Tibial artery (tissue), 4 donors: ENCODE data around the gene SSBP4.
A peak's percentile ranks its signal among the peaks of the same experiment; 100 is the strongest.

Source experiments
- DNase-seq, 2 donors: peaks; one replicate each; pipeline ENCODE4 v3.0.0-alpha.2; 2019
- H3K27ac ChIP-seq, 2 donors: fragments of 200-600 bp; sonication (generic) in 1 of 2; 1 replicate in 1 of 2; 2 replicates in 1 of 2; pipeline ENCODE4 v1.5.1; 2018 to 2019; ENCODE audit warnings: mild to moderate bottlenecking in 1 of 2
- H3K27me3 ChIP-seq, 2 donors: fragments of 200-600 bp; sonication (generic) in 1 of 2; one replicate each; pipeline versions ENCODE4 v1.5.1 to v1.6.0; 2016 to 2019
- H3K36me3 ChIP-seq, 3 donors: fragments of 200-600 bp; sonication (generic) in 2 of 3; one replicate each; pipeline ENCODE4 v1.5.1; 2016 to 2019; ENCODE audit warnings: mild to moderate bottlenecking in 2 of 3
- H3K4me1 ChIP-seq, 4 donors: fragments of 200-600 bp; sonication (generic) in 2 of 4; 1 replicate in 3 of 4; 2 replicates in 1 of 4; pipeline ENCODE4 v1.5.1; 2016 to 2019
- H3K4me3 ChIP-seq, 2 donors: fragments of 200-600 bp; sonication (generic) in 1 of 2; 1 replicate in 1 of 2; 2 replicates in 1 of 2; pipeline ENCODE4 v1.5.1; 2018 to 2019; ENCODE audit warnings: mild to moderate bottlenecking in 2 of 2
- H3K9me3 ChIP-seq, 3 donors: fragments of 200-600 bp; sonication (generic) in 1 of 3; one replicate each; pipeline ENCODE4 v1.5.1; 2016 to 2019
- intact Hi-C: fragments of 100-400 bp; cut with DNase I; formaldehyde crosslinking; loops from one replicate; pipeline ENCODE4 v1.15.0; 2023; ENCODE audit warnings: low total_unique reads
- TF ChIP-seq, protein P1 (sequence below), 2 experiments: fragments of 200-600 bp in 1 of 2; fragments of 450-650 bp in 1 of 2; IDR thresholded peaks; one replicate each; pipeline ENCODE4 v1.5.1; 2017 to 2019; ENCODE audit warnings: antibody characterized with exemption in 2 of 2, mild to moderate bottlenecking in 1 of 2, moderate library complexity in 1 of 2

Gene SSBP4

DNA sequence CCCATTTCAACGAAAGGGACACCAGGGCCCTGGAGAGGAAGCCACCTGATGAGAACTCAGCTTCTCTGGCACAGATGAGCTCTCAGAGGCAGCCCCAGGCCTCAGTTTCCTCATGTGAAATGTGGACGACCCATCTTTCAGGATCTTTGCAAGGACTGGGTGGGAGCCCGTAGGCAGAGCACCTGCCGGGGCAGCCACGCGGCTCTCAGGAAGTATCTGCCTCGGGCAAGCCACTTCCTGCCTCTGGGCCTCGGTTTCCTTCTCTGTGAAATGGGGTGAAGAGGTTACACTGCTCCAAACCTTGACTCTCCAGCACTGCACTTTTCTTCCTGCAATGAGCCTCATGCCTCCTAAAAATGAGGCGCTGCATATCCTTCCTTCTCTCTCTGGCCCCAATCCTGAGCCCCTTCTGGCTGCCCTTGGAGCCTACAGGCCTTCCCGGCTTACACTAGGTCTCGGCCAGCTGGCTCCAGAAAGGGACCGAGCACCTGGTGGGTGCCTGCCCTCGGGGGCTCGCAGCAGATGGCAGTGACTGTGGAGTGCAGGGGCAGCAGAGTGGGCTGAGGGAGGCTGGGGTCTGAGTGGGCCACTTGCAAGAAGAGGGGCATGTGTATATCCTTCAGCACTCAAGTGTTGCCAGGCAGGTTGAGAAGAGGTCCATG is 3.5 kb downstream of the SSBP4 start:
- Histone ChIP-seq H3K4me3 (no peak overlapping the region), H3K27me3 (peaks cover 0 to 2% of the 10 kb centered on the region in 2 donors), H3K27ac (no peak overlapping the region), H3K36me3 (peaks cover 0 to under 1% (median 0%) of the 10 kb centered on the region in 3 donors), H3K4me1 (peaks cover 3 to 68% (median 50%) of the 10 kb centered on the region in 4 donors), H3K9me3 (no peaks in the 10 kb centered on the region)
- DNase-seq: no peak
- TF ChIP-seq, protein P1, sequence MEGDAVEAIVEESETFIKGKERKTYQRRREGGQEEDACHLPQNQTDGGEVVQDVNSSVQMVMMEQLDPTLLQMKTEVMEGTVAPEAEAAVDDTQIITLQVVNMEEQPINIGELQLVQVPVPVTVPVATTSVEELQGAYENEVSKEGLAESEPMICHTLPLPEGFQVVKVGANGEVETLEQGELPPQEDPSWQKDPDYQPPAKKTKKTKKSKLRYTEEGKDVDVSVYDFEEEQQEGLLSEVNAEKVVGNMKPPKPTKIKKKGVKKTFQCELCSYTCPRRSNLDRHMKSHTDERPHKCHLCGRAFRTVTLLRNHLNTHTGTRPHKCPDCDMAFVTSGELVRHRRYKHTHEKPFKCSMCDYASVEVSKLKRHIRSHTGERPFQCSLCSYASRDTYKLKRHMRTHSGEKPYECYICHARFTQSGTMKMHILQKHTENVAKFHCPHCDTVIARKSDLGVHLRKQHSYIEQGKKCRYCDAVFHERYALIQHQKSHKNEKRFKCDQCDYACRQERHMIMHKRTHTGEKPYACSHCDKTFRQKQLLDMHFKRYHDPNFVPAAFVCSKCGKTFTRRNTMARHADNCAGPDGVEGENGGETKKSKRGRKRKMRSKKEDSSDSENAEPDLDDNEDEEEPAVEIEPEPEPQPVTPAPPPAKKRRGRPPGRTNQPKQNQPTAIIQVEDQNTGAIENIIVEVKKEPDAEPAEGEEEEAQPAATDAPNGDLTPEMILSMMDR (IDR thresholded peaks at IDR 0.05): no peak
- intact Hi-C loops: no loop called here

DNA sequence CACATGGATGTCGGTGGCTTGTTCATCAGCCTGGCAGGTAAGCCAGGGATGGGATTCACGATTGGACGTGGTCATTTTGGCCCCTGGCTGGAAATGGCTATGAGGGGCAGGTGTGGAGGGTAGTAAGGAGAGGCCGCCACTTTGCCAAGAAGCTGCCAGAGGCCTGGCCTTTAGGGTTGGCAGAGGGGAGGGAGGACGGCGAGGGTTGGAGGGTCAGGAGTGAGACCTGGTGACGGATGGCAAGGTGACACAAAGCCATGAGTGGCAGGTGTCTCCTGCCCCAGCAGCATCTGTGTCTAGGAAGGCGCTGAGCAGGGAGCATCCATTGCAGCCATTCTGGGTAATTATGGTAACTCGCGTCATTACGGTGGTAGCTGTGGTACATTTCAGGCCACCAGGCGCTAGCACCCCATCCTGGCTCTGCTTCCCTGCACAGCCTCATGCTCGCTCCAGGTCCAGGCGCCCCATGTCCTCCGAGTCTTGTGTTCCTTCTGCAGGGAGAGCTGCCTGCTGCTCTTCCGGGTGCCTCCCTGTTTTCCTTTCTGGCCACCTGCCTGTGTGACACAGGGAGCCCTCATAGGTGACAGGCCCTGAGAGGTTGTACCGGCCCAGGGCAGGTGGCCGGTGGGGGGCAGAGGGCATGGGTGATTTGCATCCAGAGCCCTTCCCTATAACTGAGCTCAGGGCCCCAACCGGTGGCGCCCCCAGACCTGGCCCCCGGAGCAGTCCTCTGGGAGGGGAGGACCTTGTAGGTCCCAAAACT is 4.2 kb downstream of the SSBP4 start:
- peaks cover 3 to 61% (median 44%) of the 10 kb centered on the region in 4 donors for H3K4me1 ChIP-seq
- H3K27me3 ChIP-seq: no peaks in the 10 kb centered on the region
- TF ChIP-seq, protein P1 (IDR thresholded peaks at IDR 0.05): no peak
- H3K4me3 ChIP-seq: no peak overlapping the region
- no peaks in the 10 kb centered on the region for H3K9me3 ChIP-seq
- intact Hi-C loops: no loop called here
- H3K27ac ChIP-seq: peak overlapping the region in 1 of 2 donors; percentile 50
- peaks cover 0 to 9% (median 0%) of the 10 kb centered on the region in 3 donors for H3K36me3 ChIP-seq
- DNase-seq: no peak

DNA sequence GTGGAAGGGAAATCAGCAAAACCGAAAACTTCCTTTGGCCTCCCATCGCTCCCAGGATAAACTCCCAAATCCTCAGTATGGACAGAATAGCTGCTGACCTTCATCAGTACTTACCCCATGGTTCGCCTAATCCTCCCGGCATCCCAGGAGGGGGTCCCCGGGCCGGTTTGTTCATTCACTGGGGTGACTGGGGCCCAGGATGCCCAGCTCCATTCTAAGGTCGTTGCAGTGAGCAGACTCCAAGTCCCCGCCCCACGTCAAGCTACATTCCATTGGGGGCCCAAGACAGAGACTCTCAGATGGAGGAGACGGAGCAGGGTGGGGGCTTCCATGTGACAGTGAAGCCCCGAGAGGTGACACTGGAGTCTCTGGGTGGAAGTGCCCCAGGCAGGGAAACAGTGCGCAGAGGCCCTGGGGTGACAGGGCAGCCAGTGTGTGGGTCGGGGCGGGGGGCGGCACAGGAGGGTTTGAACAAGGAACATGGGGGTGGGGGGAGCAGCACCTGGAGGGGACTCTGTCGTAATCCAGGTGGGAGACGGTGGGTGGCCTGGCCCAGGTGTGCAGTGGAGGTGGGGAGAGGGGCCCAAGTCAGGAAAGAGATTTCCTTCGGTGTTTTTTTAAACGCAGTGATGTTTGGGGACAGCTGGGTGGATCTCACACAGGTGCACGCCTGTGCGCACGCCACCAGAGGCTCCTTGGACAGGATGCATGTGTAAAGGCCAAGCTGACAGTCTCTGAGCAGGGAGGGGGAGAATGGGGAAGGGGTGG is 5.1 kb downstream of the SSBP4 start:
- peaks cover 0 to 12% (median 0%) of the 10 kb centered on the region in 3 donors for H3K36me3 ChIP-seq
- H3K27me3 ChIP-seq: no peaks in the 10 kb centered on the region
- peak overlapping the region in 1 of 2 donors; percentile 50 for H3K27ac ChIP-seq
- H3K9me3 ChIP-seq: no peaks in the 10 kb centered on the region
- no peak overlapping the region for H3K4me3 ChIP-seq
- no peak for DNase-seq
- TF ChIP-seq, protein P1 (IDR thresholded peaks at IDR 0.05): no peak
- H3K4me1 ChIP-seq: peaks cover 3 to 64% (median 46%) of the 10 kb centered on the region in 4 donors
- intact Hi-C loops: no loop called here

DNA sequence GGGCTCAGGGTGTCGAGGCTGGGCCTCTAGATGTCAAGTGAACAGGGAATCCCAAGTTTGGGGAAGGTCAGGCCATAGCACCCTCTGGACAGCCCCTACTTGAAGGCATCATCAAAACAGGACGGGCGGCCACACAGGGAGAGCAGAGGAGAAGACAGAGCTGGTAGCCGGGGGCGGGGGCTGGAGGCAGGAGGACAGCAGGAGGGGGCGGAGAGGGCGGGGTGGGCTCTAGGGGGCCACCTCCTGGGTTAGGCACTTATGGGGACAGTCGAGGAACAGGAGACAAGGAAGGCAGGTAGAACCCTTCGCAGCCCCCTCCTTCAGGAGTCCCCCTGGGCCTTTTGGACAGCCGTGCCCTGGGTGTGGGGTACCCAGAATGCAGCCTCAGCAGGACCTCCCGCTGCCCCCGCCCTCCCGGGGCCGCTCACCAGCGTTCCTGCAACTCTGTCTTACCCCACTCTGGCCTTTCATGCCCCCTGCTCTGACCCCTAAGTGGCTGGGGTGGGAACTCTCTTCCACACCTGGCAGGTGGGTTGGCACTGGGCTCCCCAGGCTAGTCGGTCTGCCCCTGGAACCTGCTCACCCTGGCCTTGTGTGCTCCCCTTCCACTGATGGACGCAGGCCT is 5.8 kb downstream of the SSBP4 start:
- TF ChIP-seq, protein P1 (IDR thresholded peaks at IDR 0.05): no peak
- no peak for DNase-seq
- intact Hi-C loops: no loop called here
- Histone ChIP-seq H3K36me3 (peaks cover 0 to 12% (median 0%) of the 10 kb centered on the region in 3 donors), H3K27me3 (no peaks in the 10 kb centered on the region), H3K27ac (peak overlapping the region; percentile 59 to 82), H3K9me3 (no peaks in the 10 kb centered on the region), H3K4me3 (no peak overlapping the region), H3K4me1 (peaks cover 3 to 66% (median 49%) of the 10 kb centered on the region in 4 donors)
